Type B pancreatic cell (in vitro differentiated cells): ENCODE data around the gene KCNE2. TPM values are rescaled to one million over a fixed set of nuclear protein-coding genes. Genes with fewer than 3 reads are reported as not detected.
A peak's percentile ranks its signal among the peaks of the same experiment; 100 is the strongest.
"Not testable (repeated sequence)": the region's sequence is repeated elsewhere in the genome, so short reads cannot be mapped to it uniquely, and the experiment has no call there.

Experiments
- DNase-seq: peaks from one replicate; pipeline ENCODE4 v3.0.0; 2021; ENCODE audit warnings: mixed read lengths; ENCODE audit not compliant: unreplicated experiment; ENCODE audit errors: extremely low spot score
- H3K27ac Mint-ChIP-seq: 2 replicates; pipeline ENCODE4 v1.8.0; 2021; ENCODE audit warnings: mild to moderate bottlenecking, mixed read lengths
- H3K27me3 Mint-ChIP-seq: 2 replicates; pipeline ENCODE4 v1.8.0; 2021; ENCODE audit warnings: mixed read lengths
- H3K36me3 Mint-ChIP-seq: 2 replicates; pipeline ENCODE4 v1.8.0; 2021; ENCODE audit warnings: mixed read lengths
- H3K4me1 Mint-ChIP-seq: one replicate; pipeline ENCODE4 v1.8.0; 2021; ENCODE audit warnings: mixed read lengths; ENCODE audit not compliant: unreplicated experiment
- H3K4me3 Mint-ChIP-seq: 2 replicates; pipeline ENCODE4 v1.8.0; 2021; ENCODE audit warnings: mild to moderate bottlenecking, mixed read lengths
- H3K9me3 Mint-ChIP-seq: 2 replicates; pipeline ENCODE4 v1.8.0; 2021; ENCODE audit warnings: mixed read lengths
- CTCF ChIP-seq: fragments of 200-600 bp; sonication (generic); conservative IDR thresholded peaks from 2 replicates; pipeline ENCODE4 v1.5.0; 2021; ENCODE audit warnings: antibody characterized with exemption, mild to moderate bottlenecking
- total RNA-seq: library from RNA; stranded (reverse); gene quantifications from 2 replicates; pipeline ENCODE4 v1.2.1, GENCODE V29; 2021; ENCODE audit warnings: low replicate concordance

KCNE2 gene
- total RNA-seq, 1 donor from 2014 or later: 9.4 TPM

DNA sequence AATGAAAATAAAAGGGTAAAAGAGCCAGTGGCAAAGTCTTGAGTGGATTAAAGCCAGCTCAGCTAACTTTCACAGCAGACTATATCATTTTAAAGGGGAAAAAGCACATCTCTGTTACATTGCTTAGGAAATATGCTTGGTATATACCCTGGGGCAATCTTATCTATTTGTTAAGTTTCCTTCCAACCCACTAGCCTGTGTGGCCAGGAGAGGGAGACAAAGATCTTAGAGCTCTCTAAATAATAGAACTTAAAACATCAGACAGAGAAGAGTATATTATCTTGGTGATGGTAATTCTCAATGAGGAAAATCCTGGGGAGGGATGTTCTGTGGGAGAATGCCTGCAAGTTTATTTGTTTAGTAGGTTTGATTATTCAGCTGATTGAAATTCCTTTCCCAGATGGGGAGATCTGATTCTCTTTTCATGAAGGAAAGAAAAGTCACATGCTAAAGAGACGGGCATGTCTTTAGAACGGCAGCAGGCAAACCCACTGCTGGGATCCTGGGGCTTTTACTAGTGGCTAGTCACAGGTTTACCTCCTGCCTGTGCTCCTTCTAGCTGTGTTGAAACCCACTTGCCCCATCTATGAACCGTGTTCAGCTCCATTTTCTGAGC, 3.6 kb downstream of the KCNE2 start:
- peak; percentile 89 for TF ChIP-seq CTCF
- no peaks in the 10 kb centered on the region for H3K9me3 Mint-ChIP-seq
- no peaks in the 10 kb centered on the region for H3K36me3 Mint-ChIP-seq
- H3K4me1 Mint-ChIP-seq: peaks cover 7% of the 10 kb centered on the region
- H3K27me3 Mint-ChIP-seq: peaks cover 3% of the 10 kb centered on the region
- peak; percentile 48 for DNase-seq
- no peak overlapping the region for H3K27ac Mint-ChIP-seq
- H3K4me3 Mint-ChIP-seq: no peak overlapping the region

- Mint-ChIP-seq H3K4me3 (no peak overlapping the region), H3K9me3 (no peaks in the 10 kb centered on the region), H3K36me3 (no peaks in the 10 kb centered on the region), H3K4me1 (peaks cover 11% of the 10 kb centered on the region), H3K27me3 (peaks cover 3% of the 10 kb centered on the region), H3K27ac (no peak overlapping the region)
- no peak for TF ChIP-seq CTCF
- no peak for DNase-seq
Observed at GRCh38 chr21:34369741-34370140, 5.9 kb downstream of the KCNE2 start.

DNA sequence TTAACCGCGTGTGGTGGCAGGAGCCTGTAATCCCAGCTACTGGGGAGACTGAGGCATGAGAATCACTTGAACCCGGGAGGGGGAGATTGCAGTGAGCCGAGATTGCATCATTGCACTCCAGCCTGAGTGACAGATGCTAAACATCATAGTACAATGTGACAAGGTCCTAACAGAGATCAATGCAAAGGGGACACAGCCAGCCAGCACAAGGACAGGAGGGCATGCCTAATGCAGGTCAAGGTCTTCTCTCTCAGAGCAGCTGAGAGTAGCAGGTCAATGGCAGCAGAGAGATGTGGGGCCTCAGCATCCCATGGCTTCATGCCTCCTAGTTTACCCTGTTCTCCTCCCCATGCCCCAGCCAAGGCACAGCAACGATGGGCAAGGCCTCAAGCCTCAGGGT, 8.5 kb downstream of the KCNE2 start:
- TF ChIP-seq CTCF: no peak
- Mint-ChIP-seq H3K4me3 (no peak overlapping the region), H3K9me3 (no peaks in the 10 kb centered on the region), H3K27me3 (peaks cover 3% of the 10 kb centered on the region), H3K4me1 (peaks cover 9% of the 10 kb centered on the region), H3K36me3 (no peaks in the 10 kb centered on the region), H3K27ac (no peak overlapping the region)
- peak; percentile 31 for DNase-seq

DNA sequence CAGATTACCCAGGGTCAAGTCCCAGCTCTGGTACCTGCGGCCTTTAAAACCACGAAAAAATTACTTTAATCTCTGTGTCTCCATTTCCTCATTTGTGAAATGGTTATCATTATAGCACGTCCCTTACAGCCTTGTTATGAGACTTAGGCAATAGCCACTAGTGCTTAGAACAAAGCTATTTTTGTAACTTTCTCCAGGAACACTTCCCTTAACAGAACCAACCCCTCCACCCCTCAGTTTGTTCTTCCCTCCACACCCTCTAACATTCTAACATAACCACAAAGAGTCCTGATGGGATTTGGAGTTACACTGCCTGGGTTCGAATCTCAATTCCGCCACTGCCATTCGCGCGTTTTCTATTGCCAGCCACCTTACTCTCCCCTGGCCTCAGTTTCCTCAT, 10.7 kb downstream of the KCNE2 start:
- not testable (repeated sequence) for H3K27ac Mint-ChIP-seq

DNA sequence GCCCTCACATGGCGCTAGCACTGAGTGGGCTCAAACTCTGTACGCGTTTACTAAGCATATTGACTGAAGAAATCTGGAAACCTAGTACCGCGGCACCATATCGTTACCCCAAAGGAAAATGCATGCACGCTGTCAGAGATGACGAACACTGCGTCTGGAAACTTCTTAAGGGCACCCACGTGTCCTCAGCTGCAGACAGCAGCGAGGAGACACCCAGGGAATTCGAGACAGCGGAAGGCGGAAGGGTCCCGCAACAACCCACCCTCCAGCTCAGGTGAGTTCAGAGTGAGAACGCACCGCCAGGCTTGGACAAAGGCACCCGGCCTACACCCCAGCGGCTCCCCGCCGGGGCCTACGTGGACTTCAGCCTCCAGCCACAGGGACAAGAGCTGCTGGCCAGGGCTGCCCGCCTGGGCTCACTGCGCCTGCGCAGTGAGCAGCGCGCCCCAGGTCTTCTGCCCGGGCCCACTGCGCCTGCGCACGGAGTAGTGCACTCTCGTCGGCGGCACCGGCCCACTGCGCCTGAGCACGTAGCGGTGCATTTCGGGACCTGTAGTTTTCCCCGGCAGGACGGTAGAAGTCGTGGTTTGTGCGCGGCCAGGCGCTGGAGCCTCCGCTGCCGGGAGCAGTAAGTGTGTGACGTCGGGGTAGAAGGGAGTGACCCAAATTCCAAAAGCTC, 11.3 kb downstream of the KCNE2 start, which contains the start of gene SMIM11:
TSS of gene SMIM11 (plus strand) at position 568 of the 679 bp plus-strand sequence. CDS start 3,998 bp downstream, outside the sequence.
- DNase-seq, H3K4me3 Mint-ChIP-seq, H3K27ac Mint-ChIP-seq, H3K36me3 Mint-ChIP-seq, H3K4me1 Mint-ChIP-seq, H3K27me3 Mint-ChIP-seq, H3K9me3 Mint-ChIP-seq: not testable (repeated sequence)

More for the DNA sequence above, 10.7 kb downstream of the KCNE2 start:
- H3K4me3 Mint-ChIP-seq, H3K4me1 Mint-ChIP-seq, H3K27me3 Mint-ChIP-seq, H3K36me3 Mint-ChIP-seq, DNase-seq, H3K9me3 Mint-ChIP-seq: not testable (repeated sequence)

DNA sequence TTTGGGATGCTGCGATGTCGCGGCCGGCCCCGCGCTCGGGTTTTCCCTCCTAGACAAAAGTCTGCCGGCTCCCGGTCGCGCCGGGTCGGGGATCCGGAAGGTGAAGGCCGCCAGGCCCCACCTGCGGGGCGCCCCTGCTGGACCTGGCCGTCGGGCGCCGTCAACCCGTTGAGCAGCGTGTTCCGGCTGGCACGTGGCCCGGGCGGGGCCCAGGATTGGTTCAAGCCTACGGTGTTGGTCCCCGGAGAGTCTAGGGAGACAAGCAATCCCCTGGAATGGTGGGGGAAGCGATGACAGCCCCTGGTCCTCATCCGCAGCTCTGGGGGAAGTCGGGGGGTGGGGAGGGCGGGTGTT, 11.8 kb downstream of the KCNE2 start:
- not testable (repeated sequence) for H3K4me3 Mint-ChIP-seq, H3K27ac Mint-ChIP-seq, H3K36me3 Mint-ChIP-seq, DNase-seq, H3K4me1 Mint-ChIP-seq, H3K27me3 Mint-ChIP-seq, H3K9me3 Mint-ChIP-seq

- not testable (repeated sequence) for H3K4me3 Mint-ChIP-seq, H3K9me3 Mint-ChIP-seq, H3K27me3 Mint-ChIP-seq, H3K36me3 Mint-ChIP-seq, H3K4me1 Mint-ChIP-seq, DNase-seq, H3K27ac Mint-ChIP-seq
Observed at GRCh38 chr21:34383138-34383537, 19.3 kb downstream of the KCNE2 start.

DNA sequence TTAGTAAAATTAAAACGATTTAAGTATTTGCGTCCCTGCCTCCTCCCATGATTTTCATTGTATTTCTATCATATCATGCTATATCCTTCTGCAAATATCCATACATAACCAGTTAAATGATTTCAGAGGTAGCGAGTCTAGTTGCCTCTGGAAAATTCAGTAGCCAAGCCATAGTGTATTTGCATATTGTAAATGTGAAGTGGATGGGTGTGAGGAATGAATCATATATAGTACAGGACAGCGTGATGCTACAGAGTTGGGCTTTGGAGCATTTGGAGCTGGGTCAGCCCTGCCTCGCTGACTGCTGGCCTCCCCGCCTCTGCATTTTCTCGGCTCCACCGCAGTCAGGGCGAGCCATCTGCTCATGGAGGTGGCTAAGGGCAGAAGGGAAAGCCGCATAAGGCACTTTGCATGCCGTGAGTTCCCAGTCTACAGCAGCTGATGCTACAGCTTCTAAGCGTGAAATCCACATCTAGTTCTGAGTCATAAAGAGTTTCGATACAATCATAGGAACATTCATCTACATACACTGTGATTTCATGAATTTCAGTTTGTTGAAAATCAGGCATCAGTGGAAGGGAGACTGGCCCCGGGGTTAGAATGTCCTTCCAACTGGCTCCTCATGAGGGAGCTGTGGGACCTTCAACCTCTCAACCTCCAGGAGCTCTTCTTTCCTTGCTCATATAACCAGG, 20.1 kb downstream of the KCNE2 start:
- not testable (repeated sequence) for H3K36me3 Mint-ChIP-seq, H3K27ac Mint-ChIP-seq

DNA sequence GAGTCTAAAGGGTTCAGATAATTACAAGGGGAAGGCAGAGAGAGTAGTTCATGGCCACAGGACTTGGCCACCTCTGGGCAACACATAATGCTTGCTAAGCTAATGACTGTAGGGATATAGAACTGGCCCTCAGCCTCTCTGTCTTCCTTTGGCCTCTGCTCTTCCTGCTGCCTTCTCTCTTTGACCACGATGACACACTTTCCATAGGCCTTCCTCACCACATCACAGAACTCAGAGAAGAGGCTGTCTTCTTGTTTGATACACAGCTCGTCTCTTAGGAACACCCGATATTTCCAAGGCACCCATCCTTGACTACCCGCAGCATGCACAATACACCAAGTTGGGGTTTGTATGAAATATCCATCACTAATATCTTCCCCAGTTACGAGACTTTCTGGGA, 36.7 kb downstream of the KCNE2 start:
- H3K4me3 Mint-ChIP-seq, DNase-seq, H3K9me3 Mint-ChIP-seq, H3K4me1 Mint-ChIP-seq, H3K36me3 Mint-ChIP-seq, H3K27ac Mint-ChIP-seq, H3K27me3 Mint-ChIP-seq: not testable (repeated sequence)

More for the DNA sequence above, 20.1 kb downstream of the KCNE2 start:
- H3K27me3 Mint-ChIP-seq, DNase-seq, H3K4me3 Mint-ChIP-seq, H3K9me3 Mint-ChIP-seq, H3K4me1 Mint-ChIP-seq: not testable (repeated sequence)

- H3K9me3 Mint-ChIP-seq, H3K27me3 Mint-ChIP-seq, H3K27ac Mint-ChIP-seq, H3K4me3 Mint-ChIP-seq, H3K4me1 Mint-ChIP-seq, H3K36me3 Mint-ChIP-seq, DNase-seq: not testable (repeated sequence)
Observed at GRCh38 chr21:34404742-34405141, 40.9 kb downstream of the KCNE2 start.

DNA sequence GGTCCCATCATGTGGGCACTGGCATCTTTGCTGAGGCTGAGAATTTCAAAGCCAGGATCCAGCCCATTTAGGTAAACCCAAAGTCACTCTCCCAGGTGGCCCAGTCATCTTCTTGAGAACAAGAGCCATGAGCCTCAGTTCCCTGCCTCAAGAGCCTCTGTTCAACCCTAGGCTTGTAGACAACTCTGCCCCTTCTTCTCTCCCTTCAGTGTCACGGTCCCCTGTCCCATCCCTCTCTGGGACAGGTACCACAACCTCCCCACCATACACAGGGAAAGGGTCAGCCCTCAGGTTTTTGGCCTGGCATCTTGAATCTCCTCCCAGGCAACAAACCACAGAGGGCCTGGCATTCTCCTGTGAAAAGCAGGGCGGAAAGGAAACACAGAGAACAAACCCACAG, 41.9 kb downstream of the KCNE2 start:
- H3K27ac Mint-ChIP-seq, H3K9me3 Mint-ChIP-seq, H3K36me3 Mint-ChIP-seq, DNase-seq, H3K27me3 Mint-ChIP-seq, H3K4me1 Mint-ChIP-seq, H3K4me3 Mint-ChIP-seq: not testable (repeated sequence)
